Epithelial cell of esophagus (primary cell): ENCODE results near the gene CAMKMT.
A peak's percentile ranks its signal among the peaks of the same experiment; 100 is the strongest.
"Not testable (repeated sequence)": the region's sequence is repeated elsewhere in the genome, so short reads cannot be mapped to it uniquely, and the experiment has no call there.

Experiments
- DNase-seq: peaks from one replicate; pipeline ENCODE4 v3.0.0; 2010; ENCODE audit warnings: low read depth
- H3K4me3 ChIP-seq: 2 replicates; pipeline ENCODE4 v1.5.1; 2011; ENCODE audit warnings: mild to moderate bottlenecking, low read length, control low read depth
- CTCF ChIP-seq: IDR thresholded peaks from 2 replicates; pipeline ENCODE4 v1.5.1; 2011; ENCODE audit warnings: low read depth, mild to moderate bottlenecking, low read length, control low read depth, inconsistent platforms; ENCODE audit not compliant: insufficient read depth; ENCODE audit errors: missing control alignments

The CAMKMT gene

GRCh38 chr2:44487052-44487451 lies 125.3 kb downstream of the CAMKMT start:
- no peak for TF ChIP-seq CTCF
- H3K4me3 ChIP-seq: no peak overlapping the region
- no peak for DNase-seq

GRCh38 chr2:44490726-44491125 lies 129.0 kb downstream of the CAMKMT start:
- H3K4me3 ChIP-seq: no peak overlapping the region
- TF ChIP-seq CTCF: no peak
- peak; percentile 45 for DNase-seq

- no peak for DNase-seq
- no peak overlapping the region for H3K4me3 ChIP-seq
- TF ChIP-seq CTCF: no peak
Measured at GRCh38 chr2:44494006-44494405, 132.3 kb downstream of the CAMKMT start.

- no peak overlapping the region for H3K4me3 ChIP-seq
- no peak for TF ChIP-seq CTCF
- no peak for DNase-seq
Measured at GRCh38 chr2:44495035-44495434, 133.3 kb downstream of the CAMKMT start.

- H3K4me3 ChIP-seq: no peak overlapping the region
- DNase-seq: no peak
- TF ChIP-seq CTCF: no peak
Measured at GRCh38 chr2:44495544-44495943, 133.8 kb downstream of the CAMKMT start.

GRCh38 chr2:44496130-44496529 lies 134.4 kb downstream of the CAMKMT start:
- no peak for TF ChIP-seq CTCF
- DNase-seq: no peak
- H3K4me3 ChIP-seq: no peak overlapping the region

- no peak overlapping the region for H3K4me3 ChIP-seq
- no peak for TF ChIP-seq CTCF
- no peak for DNase-seq
Measured at GRCh38 chr2:44498551-44498950, 136.8 kb downstream of the CAMKMT start.

GRCh38 chr2:44505664-44506063 lies 143.9 kb downstream of the CAMKMT start:
- H3K4me3 ChIP-seq, DNase-seq: not testable (repeated sequence)
